ENCODE data around the gene UBR2.
A peak's percentile ranks its signal among the peaks of the same experiment; 100 is the strongest.
"Not testable (repeated sequence)": the region's sequence is repeated elsewhere in the genome, so short reads cannot be mapped to it uniquely, and the experiment has no call there.

The UBR2 gene

DNA sequence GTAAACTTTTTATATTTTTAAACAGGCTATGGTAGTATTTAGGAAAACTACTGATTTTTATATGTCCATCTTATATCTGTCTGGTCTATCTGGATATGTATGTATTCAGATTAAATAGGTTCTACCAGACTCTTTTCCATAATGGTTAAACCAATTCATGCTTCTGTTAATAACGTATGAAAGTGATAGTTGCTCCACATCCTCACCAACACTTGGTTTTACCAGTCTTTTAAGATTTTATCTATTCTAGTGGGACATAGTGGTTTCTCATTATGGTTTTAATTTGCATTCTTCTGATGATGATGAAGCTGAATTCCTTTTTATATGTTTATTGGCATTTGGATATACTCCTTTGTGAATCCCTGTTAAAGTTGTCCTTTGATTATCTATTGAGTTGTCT is 56.1 kb downstream of the UBR2 start:
- DNase-seq: no peak

DNA sequence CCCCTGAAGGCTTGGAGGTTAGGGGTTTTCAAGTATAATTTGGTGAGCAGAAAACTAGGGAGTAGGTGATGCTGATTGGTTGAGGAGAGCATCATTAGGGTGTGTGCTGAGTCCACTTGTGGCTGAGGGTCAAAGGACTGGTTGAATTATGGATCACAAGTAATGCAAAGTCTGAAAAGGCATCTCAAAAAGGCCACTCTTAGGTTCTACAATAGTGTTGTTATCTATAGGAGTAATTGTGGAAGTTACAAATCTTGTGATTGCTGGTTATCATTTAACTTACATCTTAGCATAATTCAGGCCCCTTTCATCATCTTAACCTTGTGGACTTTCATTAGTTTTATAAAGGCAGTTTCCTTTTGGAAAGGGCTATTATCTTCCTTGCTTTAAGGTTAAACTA is 60.8 kb downstream of the UBR2 start:
- DNase-seq: no peak

DNA sequence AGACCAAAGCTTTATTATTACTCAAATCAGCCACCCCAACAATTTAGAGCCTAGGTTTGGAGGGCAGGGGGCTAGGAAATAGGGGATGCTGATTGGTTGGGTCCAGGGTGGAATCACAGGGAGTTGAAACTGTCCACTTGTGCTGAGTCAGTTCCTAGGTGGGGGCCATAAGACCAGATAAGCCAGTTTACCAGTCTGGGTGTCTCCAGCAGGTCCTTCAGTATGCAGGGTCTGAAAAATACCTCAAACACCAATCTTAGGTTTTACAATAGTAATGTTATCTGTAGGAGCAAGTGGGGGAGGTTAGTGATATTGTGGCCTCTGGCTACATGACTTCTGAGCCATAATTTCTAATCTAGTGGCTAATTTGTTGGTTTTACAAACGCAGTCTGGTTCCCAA is 63.2 kb downstream of the UBR2 start:
- DNase-seq: no peak

DNA sequence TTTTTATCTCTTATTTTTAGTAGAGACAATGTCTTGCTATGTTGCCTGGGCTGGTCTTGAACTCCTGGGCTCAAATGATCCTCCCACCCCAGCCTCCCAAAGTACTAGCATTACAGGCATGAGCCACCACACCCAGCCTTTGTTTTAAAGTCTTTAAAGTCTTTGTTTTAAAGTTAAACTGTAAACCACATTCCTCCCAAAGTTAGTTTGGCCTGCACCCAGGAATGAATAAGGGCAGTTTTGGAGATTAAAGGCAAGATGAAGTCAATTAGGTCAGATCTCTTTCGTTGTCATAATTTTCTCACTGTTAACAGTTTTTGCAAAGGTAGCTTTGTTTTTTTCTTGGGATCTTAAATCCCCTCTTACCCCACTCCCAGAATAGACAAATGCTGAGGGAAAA is 63.8 kb downstream of the UBR2 start:
- no peak for DNase-seq

DNA sequence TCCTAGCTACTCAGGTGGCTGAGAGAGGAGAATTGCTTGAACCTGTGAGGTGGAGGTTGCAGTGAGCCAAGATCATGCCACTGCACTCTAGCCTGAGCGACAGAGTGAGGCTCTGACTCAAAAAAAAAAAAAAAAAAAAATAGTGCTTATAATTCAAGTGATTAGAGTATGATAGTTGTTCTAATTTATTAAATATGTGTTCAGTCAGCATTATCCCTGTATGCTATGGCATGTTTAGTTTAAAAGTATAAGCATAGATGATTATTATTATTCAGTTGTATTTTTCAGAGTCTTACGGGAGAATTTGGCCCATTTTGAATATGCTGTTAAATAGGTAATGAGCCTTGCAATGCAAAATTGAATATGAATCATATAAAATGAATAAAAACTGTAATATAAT is 64.8 kb downstream of the UBR2 start:
- DNase-seq: no peak

DNA sequence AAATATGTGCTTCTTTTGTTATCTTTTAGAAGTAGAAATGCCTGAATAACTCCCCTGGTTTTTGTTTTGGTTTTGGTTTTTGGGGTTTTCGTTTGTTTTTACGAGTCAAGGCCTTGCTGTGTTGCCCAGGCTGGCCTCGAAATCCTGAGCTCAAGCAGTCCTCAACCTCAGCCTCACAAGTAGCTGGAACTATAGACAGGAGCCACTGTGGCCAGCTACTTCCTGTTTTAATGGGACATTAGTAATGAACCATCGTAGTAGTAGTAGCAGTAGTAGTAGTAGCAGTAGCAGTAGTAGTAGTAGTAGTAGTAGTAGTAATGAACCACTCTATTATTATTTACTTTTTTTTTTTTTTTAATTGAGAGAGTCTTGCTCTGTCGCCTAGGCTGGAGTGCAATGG is 66.0 kb downstream of the UBR2 start:
- DNase-seq: no peak

DNA sequence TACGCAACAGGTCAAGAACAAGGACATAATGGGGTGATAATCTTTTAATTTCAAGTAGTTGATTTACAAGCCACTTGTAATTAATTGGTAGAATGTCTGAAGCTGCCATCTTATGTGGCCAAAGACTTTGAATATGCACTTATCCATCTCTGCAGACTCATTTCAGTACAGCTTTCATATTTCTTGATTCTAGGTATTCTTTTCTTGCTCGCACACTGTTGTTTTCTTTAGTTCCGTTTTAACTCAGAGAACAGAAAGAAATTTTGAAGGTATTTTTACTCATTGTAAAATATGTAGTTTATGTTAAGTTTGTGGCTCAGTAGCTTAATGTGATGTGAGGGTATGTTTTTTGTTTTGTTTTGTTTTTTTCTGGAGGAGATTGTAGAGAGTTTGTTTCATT is 73.9 kb downstream of the UBR2 start:
- DNase-seq: no peak

DNA sequence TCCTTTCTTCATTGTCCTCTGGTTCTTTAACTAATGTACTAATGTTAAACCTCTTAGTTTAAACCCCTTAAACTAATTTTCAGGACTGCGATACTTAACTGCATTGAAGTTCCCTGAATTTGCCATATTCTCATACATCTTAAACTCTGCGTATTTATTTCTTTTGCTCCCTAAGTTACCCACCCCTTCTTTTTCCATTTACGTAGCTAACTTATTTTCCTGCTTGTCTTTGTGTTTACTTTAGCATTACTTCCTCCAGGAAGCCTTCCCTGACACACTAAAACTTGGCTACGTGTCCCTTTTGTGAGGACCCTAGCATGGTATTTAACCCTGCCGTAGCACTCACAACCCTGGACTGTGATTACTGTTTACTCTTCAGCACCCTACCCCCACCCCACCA is 79.0 kb downstream of the UBR2 start:
- no peak for DNase-seq

DNA sequence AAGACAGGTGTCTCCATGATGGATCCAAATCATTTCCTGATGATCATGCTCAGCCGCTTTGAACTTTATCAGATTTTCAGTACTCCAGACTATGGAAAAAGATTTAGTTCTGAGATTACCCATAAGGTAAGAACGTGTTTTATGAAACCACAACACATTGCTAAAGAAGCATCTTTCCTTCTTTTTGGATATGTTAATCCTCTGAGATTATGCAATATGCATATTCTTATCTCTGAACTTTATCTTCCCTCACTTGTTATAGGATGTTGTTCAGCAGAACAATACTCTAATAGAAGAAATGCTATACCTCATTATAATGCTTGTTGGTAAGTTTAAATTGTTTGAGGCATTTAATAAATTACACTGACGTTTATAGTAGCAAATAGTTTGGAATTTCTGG is 80.4 kb downstream of the UBR2 start:
- no peak for DNase-seq

DNA sequence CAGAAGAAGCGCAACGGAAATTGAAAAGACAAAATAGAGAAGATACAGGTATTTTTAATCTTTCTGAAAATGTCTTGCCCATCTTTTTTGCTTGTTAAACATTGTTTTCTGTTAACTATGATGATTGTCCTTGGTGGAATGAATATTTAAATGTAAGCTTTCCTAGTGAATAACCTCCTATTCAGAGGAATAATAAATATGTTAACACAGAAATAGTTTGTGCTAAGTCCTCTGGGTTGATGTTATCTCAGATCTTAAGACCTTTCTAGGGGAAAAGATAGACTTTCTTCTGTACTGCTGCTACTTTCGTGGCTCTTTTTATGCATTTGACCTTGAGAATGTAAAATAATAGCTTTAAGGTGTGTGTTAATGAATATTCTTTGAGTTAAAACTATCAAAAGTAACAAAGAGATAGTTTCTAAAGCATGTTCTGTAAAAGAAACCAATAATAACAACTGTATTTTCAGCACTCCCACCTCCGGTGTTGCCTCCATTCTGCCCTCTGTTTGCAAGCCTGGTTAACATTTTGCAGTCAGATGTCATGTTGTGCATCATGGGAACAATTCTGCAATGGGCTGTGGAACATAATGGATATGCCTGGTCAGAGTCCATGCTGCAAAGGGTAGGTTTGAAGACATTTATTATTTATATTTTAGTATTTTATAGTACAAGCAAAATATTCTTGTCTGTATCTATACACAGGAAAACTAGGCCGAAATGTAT is 88.4 kb downstream of the UBR2 start:
- no peak for DNase-seq

DNA sequence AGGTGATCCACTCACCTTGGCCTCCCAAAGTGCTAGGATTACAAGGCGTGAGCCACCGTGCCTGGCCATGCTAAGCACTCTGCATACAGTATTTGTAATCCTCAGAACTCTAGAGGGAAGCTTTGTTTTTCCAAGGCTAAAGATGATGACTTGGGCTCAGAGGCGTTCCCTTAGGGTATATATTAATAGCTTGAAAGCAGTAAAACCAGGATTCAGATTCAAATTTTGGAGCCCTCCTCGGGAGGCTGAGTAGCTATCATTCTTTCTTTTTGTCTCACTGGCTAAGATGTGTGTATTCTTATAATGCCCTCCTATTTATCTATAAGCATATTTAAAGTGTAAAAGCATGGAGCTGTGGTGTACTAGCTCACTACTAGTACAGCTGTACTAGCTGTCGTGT is 90.0 kb downstream of the UBR2 start:
- DNase-seq: no peak

DNA sequence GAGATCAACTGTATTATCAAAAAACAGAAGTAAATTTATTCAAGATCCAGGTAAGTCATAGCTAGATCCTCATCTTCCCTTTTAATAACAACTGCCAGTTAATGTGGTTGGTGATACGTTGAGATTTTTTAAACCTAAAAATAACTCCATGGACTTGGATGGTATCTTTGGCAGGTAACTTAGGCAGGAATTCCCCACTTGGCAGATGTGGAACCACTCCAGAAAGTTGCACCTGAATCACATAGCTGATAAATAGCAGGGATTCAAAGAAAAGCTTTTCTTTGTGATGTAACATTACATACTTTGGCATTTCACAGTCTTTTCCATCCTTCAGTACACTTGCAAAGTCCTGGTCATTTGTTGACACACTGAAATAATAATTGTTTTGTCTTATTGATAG is 96.0 kb downstream of the UBR2 start:
- no peak for DNase-seq

DNA sequence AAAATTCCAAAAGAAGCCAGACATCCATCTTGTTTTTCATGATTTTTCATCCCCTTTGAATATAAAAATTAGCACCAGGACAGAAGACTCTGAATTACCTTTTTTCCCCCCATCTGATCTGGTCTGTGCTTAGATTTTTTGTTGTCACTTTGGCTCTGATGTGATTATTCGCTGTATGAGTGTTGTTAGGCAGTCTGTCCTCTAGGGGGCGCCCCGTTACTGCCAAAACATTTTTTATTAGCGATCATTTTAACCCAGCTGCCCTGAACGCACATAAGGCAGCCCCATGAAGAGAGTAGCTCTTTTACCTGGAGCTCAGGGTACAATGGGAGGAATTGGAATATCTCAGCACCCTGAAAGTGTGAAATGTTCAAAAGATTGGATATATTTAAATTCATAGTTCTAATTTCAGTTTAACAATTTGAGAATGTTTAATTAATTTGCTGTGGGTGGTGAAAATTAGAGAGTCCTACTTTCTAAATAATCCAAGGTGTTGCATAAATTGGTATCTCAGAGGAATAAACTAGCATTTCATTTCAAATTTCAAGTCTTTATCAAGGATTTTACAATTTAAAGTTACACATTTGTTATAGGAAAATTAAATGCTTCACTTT is 97.8 kb downstream of the UBR2 start:
- peak; percentile 59 for DNase-seq

DNA sequence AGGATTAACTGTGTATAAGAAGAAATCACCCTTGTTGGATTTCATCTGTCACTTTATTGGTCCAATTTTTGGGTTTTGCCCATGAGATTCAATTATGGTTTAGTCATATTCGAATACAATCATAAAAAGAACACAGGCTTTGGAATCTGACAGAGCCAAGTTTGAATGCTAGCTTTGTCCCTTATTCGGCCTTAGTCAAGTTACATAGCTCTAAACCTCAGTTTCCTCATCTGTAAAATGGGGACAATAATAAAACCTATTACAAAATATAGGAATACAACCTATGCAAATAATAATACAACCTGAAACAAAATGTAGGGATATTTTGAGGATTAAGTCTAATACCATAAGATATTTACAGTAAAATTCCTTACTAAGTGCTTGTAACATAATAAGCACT is 100.9 kb downstream of the UBR2 start:
- DNase-seq: no peak

DNA sequence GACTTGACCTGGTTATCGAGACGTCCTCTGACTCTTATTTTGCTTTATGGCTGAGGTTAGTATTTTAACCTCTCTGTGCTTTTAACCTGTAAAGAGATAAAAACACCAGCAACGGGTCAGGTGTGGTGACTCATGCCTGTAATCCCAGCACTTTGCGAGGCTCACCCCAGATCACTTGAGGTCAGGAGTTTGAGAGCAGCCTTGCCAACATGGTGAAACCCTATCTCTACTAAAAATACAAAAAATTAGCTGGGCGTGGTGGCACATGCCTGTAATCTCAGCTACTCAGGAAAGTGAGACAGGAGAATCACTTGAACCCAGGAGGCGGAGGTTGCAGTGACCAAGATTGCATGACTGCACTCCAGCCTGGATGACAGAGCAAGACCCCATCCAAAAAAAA is 110.5 kb downstream of the UBR2 start:
- not testable (repeated sequence) for DNase-seq

DNA sequence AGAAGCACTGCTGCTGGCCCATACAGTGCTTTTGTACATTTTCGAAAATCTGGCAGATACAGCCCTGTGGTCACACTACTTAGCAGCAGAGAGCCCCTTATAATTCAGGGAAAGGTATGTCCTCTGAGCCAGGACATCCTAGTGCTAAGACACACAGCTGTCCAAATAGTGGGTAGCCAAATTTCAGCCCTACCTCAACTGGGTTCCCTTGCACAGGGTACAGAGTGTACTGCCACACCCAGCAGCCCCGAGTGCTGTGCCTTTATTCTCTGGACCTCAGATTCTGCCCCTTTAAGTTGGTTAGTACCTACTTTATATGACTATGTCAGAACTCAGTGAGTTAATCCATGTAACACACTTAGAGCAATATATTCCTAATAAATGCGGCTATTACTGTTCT is 111.0 kb downstream of the UBR2 start:
- no peak for DNase-seq

DNA sequence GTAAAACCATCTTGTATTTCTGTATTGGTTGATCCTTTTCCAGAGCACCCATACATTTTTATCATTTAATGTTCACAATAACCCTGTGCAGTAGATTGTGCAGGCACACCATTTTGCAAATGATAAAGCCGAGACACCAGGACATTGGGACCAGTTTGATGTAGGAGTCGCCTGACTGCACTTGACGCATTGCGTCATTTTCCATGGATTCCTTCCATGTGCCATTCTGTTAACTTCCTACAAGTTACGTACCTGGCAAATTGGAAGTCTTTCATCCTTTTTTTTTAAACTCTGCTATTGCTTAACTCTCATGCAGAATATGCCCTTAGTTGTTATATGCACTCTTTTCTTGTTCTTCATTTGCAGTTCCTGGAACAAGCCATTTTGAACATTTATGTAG is 115.5 kb downstream of the UBR2 start:
- no peak for DNase-seq

DNA sequence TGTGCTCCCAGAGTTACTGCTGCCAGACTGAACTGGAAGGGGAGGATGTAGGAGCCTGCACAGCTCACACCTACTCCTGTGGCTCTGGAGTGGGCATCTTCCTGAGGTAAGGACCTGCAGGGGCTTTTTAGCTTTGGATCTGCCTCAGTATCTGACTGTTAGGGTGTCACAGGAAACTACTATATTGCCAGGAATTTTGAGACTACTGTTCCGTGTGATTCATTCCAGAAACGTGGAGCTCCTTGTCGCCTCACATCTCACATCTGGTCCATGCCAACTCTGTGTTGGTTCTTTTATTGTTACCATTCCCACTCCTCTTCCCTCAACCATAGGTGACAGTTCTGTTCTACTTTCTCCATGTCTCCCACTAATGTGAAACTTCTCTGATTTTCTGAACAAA is 124.5 kb downstream of the UBR2 start:
- no peak for DNase-seq

DNA sequence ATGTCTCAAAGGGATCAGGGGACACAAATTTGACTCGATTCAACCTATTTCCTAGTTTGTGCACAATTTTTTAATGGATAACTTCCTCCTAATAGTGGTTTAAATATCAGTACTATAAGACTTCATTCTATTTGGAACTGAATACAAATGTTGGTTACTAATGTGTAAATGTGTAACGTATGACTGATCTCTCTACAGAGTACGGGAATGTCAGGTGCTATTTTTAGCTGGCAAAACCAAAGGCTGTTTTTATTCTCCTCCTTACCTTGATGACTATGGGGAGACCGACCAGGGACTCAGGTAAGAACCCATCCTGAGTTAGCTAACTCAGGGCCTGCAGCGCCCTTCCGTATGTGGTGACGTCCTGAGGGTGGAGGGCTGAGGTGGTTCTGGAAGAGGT is 125.5 kb downstream of the UBR2 start:
- no peak for DNase-seq

DNA sequence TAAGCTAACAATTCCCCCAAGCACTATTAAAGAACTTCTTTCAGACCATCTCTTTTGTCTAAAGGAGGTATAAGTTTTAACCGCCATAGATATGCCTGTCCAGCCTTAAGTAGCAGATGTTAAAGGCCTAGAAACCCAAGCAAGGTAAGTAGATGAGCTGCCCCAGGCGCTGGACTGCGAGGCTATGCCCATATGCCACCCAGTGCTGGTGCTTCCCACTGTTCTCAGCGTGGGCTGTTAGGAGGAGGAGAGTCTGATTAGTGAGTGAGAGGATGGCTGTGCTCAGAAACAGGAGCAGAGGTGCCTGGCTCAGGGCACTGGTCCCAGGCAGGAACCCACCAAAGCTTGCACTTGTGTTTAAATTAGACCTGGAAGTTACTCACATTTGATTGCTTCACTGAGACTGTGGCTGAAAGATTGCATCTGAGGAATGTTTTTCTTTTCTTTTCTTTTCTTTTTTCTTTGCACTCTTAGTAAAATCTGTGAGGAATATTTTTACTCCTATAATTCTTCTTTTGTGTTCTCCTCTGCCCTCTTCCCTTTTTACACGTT is 126.4 kb downstream of the UBR2 start:
- DNase-seq: no peak

DNA sequence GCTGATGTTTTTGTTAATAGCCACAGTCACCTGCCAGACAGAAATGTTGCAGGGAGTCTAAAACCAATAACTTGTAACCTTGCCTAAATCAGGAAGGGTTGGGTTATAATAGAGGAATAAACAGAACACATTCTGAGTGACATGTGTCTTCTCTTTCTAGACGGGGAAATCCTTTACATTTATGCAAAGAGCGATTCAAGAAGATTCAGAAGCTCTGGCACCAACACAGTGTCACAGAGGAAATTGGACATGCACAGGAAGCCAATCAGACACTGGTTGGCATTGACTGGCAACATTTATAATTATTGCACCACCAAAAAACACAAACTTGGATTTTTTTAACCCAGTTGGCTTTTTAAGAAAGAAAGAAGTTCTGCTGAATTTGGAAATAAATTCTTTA is 127.0 kb downstream of the UBR2 start:
- no peak for DNase-seq

DNA sequence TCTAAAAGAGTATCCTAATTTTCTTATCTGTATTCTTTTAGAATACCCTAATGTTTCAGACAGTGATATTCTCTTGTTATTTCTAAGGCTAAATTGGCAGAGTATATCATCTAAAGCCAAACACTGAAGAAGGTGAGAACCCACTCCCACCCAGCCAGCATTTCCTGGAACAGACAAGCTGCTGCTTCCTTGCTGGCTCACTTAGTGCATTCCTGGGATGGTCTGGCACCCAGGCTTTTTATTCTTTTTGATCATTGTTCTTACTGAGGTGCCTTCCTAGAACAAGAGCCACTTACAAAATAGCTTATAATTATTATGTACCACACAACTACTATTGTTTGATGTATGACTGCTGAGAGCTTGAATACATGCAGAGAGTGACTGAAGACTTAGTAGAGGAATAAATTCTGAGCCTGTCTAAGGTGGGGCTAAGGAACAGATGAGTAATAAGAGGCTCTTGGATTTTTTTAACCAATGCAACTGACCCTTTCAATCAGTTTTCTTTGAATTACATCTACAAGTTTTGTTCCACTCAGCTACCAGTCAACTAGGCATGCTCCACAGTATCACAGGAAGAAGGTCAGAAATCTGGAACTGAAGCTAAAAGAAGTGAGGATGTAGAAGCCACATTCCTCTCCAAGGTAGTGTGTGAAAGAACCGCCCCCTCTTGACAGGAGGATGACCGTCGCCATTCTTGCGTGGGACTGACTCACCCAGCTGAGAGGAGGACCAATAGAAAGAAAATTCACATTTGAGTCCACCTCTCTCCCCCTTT is 128.5 kb downstream of the UBR2 start:
- no peak for DNase-seq

DNA sequence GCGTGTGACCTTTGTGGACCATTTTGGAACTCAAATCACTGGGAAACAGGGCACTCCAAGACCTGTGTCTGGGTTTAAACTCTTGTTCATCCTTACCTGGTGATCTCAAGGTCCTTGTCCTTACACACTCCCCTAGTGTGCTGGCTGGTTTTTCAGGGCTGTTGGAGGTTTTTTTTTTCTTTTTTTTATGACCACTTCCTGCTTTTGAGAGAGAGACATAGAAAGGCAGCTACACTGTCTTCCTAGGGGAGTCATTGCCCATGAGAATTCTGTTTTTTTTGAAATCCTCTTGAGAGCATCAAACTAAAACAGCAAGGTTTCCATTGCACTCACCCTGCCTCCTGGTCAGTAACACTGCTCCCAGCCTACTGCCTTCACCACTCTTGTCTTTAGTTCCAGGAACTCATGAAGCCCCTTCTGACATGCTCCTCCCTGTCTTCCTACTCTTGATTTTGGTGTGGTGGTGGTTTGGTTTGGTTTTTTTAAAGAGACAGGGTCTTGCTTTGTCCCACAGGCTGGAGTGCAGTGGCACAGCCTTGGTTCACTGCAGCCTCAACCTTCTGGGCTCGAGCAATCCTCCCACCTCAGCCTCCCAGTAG is 130.0 kb downstream of the UBR2 start:
- DNase-seq: no peak

DNA sequence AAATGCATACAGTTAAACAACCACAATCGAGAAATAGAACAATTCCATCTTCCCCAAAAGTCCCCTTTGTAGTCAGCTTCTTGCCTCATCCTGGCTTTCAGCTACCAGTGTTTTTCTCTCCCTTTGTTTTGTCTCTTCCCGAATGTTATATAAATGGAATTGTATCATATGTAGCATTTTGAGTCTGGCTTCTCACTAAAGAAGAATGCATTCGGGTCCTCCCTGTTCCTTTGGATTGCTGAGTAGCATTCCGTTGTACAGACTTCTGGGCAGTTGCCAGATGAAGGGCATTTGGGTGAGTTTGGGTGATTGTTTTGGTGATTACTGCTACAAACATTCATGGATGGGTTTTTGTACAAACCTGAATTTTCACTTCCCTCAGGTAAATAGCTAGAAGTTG is 130.8 kb downstream of the UBR2 start:
- DNase-seq: no peak
